ENCODE results near the gene C10orf143. TPM values are rescaled to one million over a fixed set of nuclear protein-coding genes. Genes with fewer than 3 reads are reported as not detected.

C10orf143 gene
- total RNA-seq, 1 experiment from 2014 or later: 1.6 TPM

DNA sequence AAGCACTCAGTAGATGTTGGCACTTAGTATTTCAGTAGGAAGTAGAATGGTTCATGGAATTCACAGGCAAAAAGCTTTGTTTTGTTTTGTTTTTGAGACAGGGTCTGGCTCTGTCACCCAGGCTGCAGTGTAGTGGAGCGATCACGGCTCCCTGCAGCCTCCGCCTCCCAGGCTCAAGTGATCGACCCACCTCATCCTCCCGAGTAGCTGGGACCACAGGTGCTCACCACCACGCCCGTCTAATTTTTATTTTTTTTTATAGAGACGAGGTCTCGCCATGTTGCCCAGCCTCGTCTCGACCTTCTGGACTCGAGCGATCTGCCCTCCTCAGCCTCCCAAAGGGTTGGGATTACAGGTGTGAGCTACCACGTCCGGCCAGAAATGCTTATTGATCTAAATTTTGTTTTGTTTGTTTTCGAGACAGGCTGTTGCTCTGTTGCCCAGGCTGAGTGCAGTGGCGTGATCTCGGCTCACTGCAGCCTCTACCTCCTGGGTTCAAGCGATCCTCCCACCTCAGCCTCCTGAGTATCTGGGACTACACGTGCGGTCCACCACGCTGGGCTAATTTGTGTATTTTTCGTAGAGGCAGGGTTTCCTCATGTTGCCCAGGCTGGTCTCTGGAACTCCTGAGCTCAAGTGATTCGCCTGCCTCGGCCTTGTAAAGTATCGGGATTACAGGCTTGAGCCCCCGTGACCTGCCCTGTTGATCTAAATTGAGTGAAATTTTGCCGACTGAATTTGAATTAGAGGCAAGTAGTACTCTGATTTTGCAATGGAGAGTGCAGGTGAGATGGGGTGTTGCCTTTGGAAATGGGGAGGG, 27.2 kb upstream of the C10orf143 start:
- ATAC-seq (no peak), DNase-seq (ENCODE audit: low spot score) (no peak)
- ChIA-PET CTCF (interaction anchor here (0.6 to 3.3 kb wide), 3 partner anchors 11 to 62 kb away, joined by 3 to 39 read pairs (median 16); partner anchors contain the start of gene C10orf143), POLR2A (interaction anchor here (1.9 to 4.2 kb wide), 2 partner anchors 11 to 27 kb away, joined by 6 to 48 read pairs; partner anchors contain the start of gene C10orf143)
- TF ChIP-seq, protein P1, sequence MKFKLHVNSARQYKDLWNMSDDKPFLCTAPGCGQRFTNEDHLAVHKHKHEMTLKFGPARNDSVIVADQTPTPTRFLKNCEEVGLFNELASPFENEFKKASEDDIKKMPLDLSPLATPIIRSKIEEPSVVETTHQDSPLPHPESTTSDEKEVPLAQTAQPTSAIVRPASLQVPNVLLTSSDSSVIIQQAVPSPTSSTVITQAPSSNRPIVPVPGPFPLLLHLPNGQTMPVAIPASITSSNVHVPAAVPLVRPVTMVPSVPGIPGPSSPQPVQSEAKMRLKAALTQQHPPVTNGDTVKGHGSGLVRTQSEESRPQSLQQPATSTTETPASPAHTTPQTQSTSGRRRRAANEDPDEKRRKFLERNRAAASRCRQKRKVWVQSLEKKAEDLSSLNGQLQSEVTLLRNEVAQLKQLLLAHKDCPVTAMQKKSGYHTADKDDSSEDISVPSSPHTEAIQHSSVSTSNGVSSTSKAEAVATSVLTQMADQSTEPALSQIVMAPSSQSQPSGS (CRISPR knock-in tag; IDR thresholded peaks at IDR 0.05; ENCODE audit: borderline replicate concordance, low read depth): no peak
- TF ChIP-seq RORB (CRISPR knock-in tag; IDR thresholded peaks at IDR 0.05) (no peak), CBFB (CRISPR knock-in tag; IDR thresholded peaks at IDR 0.05; ENCODE audit: low read depth) (no peak), ZNF396 (CRISPR knock-in tag; IDR thresholded peaks at IDR 0.05; ENCODE audit: borderline replicate concordance) (no peak)
- TF ChIP-seq, protein P2, sequence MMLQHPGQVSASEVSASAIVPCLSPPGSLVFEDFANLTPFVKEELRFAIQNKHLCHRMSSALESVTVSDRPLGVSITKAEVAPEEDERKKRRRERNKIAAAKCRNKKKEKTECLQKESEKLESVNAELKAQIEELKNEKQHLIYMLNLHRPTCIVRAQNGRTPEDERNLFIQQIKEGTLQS (CRISPR knock-in tag; conservative IDR thresholded peaks at IDR 0.05): no peak
- TF ChIP-seq, protein P3, sequence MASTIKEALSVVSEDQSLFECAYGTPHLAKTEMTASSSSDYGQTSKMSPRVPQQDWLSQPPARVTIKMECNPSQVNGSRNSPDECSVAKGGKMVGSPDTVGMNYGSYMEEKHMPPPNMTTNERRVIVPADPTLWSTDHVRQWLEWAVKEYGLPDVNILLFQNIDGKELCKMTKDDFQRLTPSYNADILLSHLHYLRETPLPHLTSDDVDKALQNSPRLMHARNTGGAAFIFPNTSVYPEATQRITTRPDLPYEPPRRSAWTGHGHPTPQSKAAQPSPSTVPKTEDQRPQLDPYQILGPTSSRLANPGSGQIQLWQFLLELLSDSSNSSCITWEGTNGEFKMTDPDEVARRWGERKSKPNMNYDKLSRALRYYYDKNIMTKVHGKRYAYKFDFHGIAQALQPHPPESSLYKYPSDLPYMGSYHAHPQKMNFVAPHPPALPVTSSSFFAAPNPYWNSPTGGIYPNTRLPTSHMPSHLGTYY (CRISPR knock-in tag; IDR thresholded peaks at IDR 0.05): no peak
- peaks cover 10% of the 10 kb centered on the region for H3K36me3 Mint-ChIP-seq
- H3K27me3 Mint-ChIP-seq (ENCODE audit: low read depth): peaks cover 6% of the 10 kb centered on the region
- peak overlapping the region; percentile 85 for H3K4me3 Mint-ChIP-seq
- no peaks in the 10 kb centered on the region for H3K9me3 Mint-ChIP-seq
- peaks cover 39% of the 10 kb centered on the region for H3K4me1 Mint-ChIP-seq
- peak overlapping the region; percentile 60 for H3K27ac Mint-ChIP-seq

DNA sequence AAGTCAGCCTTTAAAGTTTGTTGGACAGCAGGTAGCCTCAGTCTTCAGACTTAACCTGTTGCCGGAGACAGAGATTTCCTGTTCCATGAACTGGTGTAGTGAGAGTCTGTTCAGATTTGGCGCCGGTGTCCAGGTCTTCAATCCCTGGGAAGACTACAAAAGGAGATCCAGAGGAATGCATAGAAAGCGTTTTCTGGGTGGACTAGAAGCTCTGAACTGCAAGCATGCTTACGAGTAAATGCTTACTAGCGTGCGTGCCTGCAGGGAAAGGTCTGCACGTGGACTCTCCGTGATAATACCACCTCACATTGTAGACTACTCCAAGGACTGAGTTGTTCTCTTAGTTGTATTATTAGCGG, 26.4 kb upstream of the C10orf143 start:
- Mint-ChIP-seq H3K27ac (peak overlapping the region; percentile 57; the same call in 1 of the 2 replicates), H3K4me3 (peak overlapping the region; percentile 85), H3K4me1 (peaks cover 31% of the 10 kb centered on the region), H3K27me3 (ENCODE audit: low read depth) (peaks cover 6% of the 10 kb centered on the region), H3K36me3 (peaks cover 10% of the 10 kb centered on the region), H3K9me3 (no peaks in the 10 kb centered on the region)
- ATAC-seq (no peak), DNase-seq (ENCODE audit: low spot score) (no peak)
- ChIA-PET POLR2A (interaction anchor here (1.9 to 4.2 kb wide), 2 partner anchors 10 to 26 kb away, joined by 6 to 48 read pairs; partner anchors contain the start of gene C10orf143), CTCF (interaction anchor here (0.6 to 3.3 kb wide), 3 partner anchors 10 to 63 kb away, joined by 3 to 39 read pairs (median 16); partner anchors contain the start of gene C10orf143)
- no peak for TF ChIP-seq OVOL2 (CRISPR knock-in tag; IDR thresholded peaks at IDR 0.05; ENCODE audit: borderline replicate concordance)
- TF ChIP-seq PRRX2 (CRISPR knock-in tag; IDR thresholded peaks at IDR 0.05): no peak
- TF ChIP-seq, protein P2 (CRISPR knock-in tag; conservative IDR thresholded peaks at IDR 0.05): no peak
- TF ChIP-seq, protein P4, sequence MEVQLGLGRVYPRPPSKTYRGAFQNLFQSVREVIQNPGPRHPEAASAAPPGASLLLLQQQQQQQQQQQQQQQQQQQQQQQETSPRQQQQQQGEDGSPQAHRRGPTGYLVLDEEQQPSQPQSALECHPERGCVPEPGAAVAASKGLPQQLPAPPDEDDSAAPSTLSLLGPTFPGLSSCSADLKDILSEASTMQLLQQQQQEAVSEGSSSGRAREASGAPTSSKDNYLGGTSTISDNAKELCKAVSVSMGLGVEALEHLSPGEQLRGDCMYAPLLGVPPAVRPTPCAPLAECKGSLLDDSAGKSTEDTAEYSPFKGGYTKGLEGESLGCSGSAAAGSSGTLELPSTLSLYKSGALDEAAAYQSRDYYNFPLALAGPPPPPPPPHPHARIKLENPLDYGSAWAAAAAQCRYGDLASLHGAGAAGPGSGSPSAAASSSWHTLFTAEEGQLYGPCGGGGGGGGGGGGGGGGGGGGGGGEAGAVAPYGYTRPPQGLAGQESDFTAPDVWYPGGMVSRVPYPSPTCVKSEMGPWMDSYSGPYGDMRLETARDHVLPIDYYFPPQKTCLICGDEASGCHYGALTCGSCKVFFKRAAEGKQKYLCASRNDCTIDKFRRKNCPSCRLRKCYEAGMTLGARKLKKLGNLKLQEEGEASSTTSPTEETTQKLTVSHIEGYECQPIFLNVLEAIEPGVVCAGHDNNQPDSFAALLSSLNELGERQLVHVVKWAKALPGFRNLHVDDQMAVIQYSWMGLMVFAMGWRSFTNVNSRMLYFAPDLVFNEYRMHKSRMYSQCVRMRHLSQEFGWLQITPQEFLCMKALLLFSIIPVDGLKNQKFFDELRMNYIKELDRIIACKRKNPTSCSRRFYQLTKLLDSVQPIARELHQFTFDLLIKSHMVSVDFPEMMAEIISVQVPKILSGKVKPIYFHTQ (CRISPR knock-in tag; IDR thresholded peaks at IDR 0.05): no peak
- TF ChIP-seq NR3C1 (CRISPR knock-in tag; conservative IDR thresholded peaks at IDR 0.05; ENCODE audit: low read depth): no peak
- no peak for TF ChIP-seq ZNF416 (CRISPR knock-in tag; IDR thresholded peaks at IDR 0.05)
- no peak for TF ChIP-seq CBFB (CRISPR knock-in tag; IDR thresholded peaks at IDR 0.05; ENCODE audit: low read depth)
- TF ChIP-seq, protein P5, sequence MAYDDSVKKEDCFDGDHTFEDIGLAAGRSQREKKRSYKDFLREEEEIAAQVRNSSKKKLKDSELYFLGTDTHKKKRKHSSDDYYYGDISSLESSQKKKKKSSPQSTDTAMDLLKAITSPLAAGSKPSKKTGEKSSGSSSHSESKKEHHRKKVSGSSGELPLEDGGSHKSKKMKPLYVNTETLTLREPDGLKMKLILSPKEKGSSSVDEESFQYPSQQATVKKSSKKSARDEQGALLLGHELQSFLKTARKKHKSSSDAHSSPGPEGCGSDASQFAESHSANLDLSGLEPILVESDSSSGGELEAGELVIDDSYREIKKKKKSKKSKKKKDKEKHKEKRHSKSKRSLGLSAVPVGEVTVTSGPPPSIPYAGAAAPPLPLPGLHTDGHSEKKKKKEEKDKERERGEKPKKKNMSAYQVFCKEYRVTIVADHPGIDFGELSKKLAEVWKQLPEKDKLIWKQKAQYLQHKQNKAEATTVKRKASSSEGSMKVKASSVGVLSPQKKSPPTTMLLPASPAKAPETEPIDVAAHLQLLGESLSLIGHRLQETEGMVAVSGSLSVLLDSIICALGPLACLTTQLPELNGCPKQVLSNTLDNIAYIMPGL (CRISPR knock-in tag; IDR thresholded peaks at IDR 0.05): no peak
- TF ChIP-seq RORB (CRISPR knock-in tag; IDR thresholded peaks at IDR 0.05): no peak

Data from WTC11 (cell line).